Keratinocyte (primary cell): ENCODE measurements around the gene RBM24. TPM values are rescaled to one million over a fixed set of nuclear protein-coding genes. Genes with fewer than 3 reads are reported as not detected.

ENCODE experiments used
- DNase-seq: peaks from one replicate; pipeline ENCODE4 v3.0.0-alpha.2; 2011; ENCODE audit warnings: low read depth, missing footprints, low spot score
- FAIRE-seq: peaks from 2 replicates; lab custom pipeline; 2011; peaks lifted over from hg19 to GRCh38; lab: Jason Lieb, UNC
- H2AFZ ChIP-seq: 2 replicates; pipeline ENCODE4 v1.6.0; 2012; ENCODE audit warnings: low read length, control low read depth, inconsistent platforms; ENCODE audit not compliant: control insufficient read depth
- H3K27ac ChIP-seq: 2 replicates; pipeline ENCODE4 v1.5.1; 2011; ENCODE audit warnings: low read length; ENCODE audit not compliant: control insufficient read depth, insufficient read depth
- H3K27me3 ChIP-seq: 3 replicates; pipeline ENCODE4 v1.6.0; 2011; ENCODE audit warnings: low read length; ENCODE audit not compliant: control insufficient read depth, insufficient read depth; ENCODE audit errors: extremely low read depth
- H3K36me3 ChIP-seq, 2 experiments: 2 replicates in 1 of 2; 3 replicates in 1 of 2; pipeline ENCODE4 v1.5.1; 2011; ENCODE audit warnings: low read length in 2 of 2, mild to moderate bottlenecking in 1 of 2; ENCODE audit not compliant: control insufficient read depth in 2 of 2, insufficient read depth in 2 of 2; ENCODE audit errors: extremely low read depth in 1 of 2
- H3K4me1 ChIP-seq: 3 replicates; pipeline ENCODE4 v1.5.1; 2011; ENCODE audit warnings: low read length; ENCODE audit not compliant: control insufficient read depth, insufficient read depth; ENCODE audit errors: extremely low read depth
- H3K4me2 ChIP-seq: 3 replicates; pipeline ENCODE4 v1.6.0; 2011; ENCODE audit warnings: low read depth, low read length; ENCODE audit not compliant: control insufficient read depth, insufficient read depth; ENCODE audit errors: extremely low read depth
- H3K4me3 ChIP-seq, 3 experiments: fragments of 200-600 bp in 1 of 3; sonication (generic) in 1 of 3; 2 replicates in 2 of 3; 3 replicates in 1 of 3; pipeline ENCODE4 v1.5.1; 2011 to 2016; ENCODE audit warnings: low read length in 3 of 3, mild to moderate bottlenecking in 3 of 3, control low read depth in 2 of 3, inconsistent platforms in 1 of 3, low read depth in 1 of 3, mixed read lengths in 1 of 3, mixed run types in 1 of 3, moderate library complexity in 1 of 3; ENCODE audit not compliant: control insufficient read depth in 2 of 3, insufficient read depth in 2 of 3; ENCODE audit errors: extremely low read depth in 1 of 3
- H3K79me2 ChIP-seq: 2 replicates; pipeline ENCODE4 v1.6.0; 2012; ENCODE audit warnings: low read length; ENCODE audit not compliant: control insufficient read depth, insufficient read depth
- H3K9ac ChIP-seq: 3 replicates; pipeline ENCODE4 v1.6.0; 2011; ENCODE audit warnings: low read length; ENCODE audit not compliant: control insufficient read depth, insufficient read depth; ENCODE audit errors: extremely low read depth
- H3K9me1 ChIP-seq: 3 replicates; pipeline ENCODE4 v1.6.0; 2011; ENCODE audit warnings: low read length; ENCODE audit not compliant: control insufficient read depth, insufficient read depth; ENCODE audit errors: extremely low read depth
- H3K9me3 ChIP-seq: 2 replicates; pipeline ENCODE4 v1.5.1; 2012; ENCODE audit warnings: low read depth, low read length; ENCODE audit not compliant: control insufficient read depth
- H4K20me1 ChIP-seq: 3 replicates; pipeline ENCODE4 v1.6.0; 2011; ENCODE audit warnings: low read length; ENCODE audit not compliant: control insufficient read depth, insufficient read depth; ENCODE audit errors: extremely low read depth
- EZH2 ChIP-seq: IDR thresholded peaks from one replicate; pipeline ENCODE4 v1.6.1; 2012; ENCODE audit warnings: inconsistent platforms, mild to moderate bottlenecking, low read length, moderate library complexity
- dilution Hi-C: fragments of 300-500 bp; cut with MboI; formaldehyde crosslinking; loops from one replicate; pipeline ENCODE4 v1.7.0; 2020; ENCODE audit warnings: low sequenced_read_pairs; ENCODE audit not compliant: extremely low pct_ligation_motif_present
- polyA plus RNA-seq, 5 experiments: library from polyadenylated mRNA; depleted of rRNA in 3 of 5; stranded (reverse) in 3 of 5; stranded (forward) in 1 of 5; unstranded in 1 of 5; fragments of >200 nt; gene quantifications; 1 replicate in 1 of 5; 2 replicates in 3 of 5; 3 replicates in 1 of 5; pipeline versions ENCODE4 v1.2.1 to v1.2.3, GENCODE V29; 2011 to 2012; ENCODE audit warnings: missing spikeins in 2 of 5, low read depth in 1 of 5, low replicate concordance in 1 of 5
- TF ChIP-seq, protein P1 (sequence below), 3 experiments: IDR thresholded peaks in 1 of 3; conservative IDR thresholded peaks in 1 of 3; optimal IDR thresholded peaks in 1 of 3; 2 replicates in 2 of 3; 3 replicates in 1 of 3; pipeline versions ENCODE3 to v1.5.1; 2011; ENCODE audit warnings: low read length in 3 of 3, mild to moderate bottlenecking in 3 of 3, moderate library complexity in 2 of 3, control low read depth in 1 of 3, inconsistent platforms in 1 of 3; ENCODE audit not compliant: insufficient read depth in 2 of 3; ENCODE audit errors: extremely low read depth in 1 of 3

Gene RBM24
- polyA plus RNA-seq, 1 donor (not counting 4 experiments of a cell fraction or from before 2014, with no cell fraction given) = 1.3 TPM

DNA sequence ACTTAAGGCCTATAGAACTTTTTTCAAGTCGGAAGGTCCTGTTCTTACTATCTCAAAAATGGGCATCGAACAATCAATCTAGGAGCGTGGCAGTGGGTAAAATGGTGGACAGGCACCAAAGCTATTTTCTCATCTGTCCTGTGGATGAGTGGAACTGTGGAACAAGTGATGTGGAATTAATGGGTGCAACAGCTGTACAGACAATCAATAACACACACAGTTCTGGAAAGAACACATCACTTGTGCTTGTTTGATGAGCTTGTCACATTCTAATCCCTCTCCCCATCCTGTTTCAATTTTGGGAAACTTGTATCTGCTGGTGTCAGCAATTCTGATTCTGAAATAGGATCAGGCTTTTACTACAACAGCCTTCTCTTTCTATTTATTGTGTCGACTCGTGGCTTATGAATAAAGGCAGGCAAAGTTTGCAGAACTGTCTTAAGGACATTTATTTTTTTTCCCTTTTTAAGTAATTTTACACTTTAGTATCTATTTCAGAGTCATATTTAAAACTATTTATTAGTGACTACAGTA, 11.5 kb downstream of the RBM24 start:
- no peaks in the 10 kb centered on the region for H4K20me1 ChIP-seq
- TF ChIP-seq EZH2 = no peak
- TF ChIP-seq, protein P1, sequence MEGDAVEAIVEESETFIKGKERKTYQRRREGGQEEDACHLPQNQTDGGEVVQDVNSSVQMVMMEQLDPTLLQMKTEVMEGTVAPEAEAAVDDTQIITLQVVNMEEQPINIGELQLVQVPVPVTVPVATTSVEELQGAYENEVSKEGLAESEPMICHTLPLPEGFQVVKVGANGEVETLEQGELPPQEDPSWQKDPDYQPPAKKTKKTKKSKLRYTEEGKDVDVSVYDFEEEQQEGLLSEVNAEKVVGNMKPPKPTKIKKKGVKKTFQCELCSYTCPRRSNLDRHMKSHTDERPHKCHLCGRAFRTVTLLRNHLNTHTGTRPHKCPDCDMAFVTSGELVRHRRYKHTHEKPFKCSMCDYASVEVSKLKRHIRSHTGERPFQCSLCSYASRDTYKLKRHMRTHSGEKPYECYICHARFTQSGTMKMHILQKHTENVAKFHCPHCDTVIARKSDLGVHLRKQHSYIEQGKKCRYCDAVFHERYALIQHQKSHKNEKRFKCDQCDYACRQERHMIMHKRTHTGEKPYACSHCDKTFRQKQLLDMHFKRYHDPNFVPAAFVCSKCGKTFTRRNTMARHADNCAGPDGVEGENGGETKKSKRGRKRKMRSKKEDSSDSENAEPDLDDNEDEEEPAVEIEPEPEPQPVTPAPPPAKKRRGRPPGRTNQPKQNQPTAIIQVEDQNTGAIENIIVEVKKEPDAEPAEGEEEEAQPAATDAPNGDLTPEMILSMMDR (optimal IDR thresholded peaks at IDR 0.05 in 1 of 3, IDR thresholded peaks at IDR 0.05 in 1 of 3, conservative IDR thresholded peaks at IDR 0.05 in 1 of 3; ENCODE audit: extremely low read depth in 1 of 3, insufficient read depth in 2 of 3, low read length in 3 of 3) = no peak
- no peaks in the 10 kb centered on the region for H3K9me1 ChIP-seq
- no peaks in the 10 kb centered on the region for H3K4me1 ChIP-seq
- H3K79me2 ChIP-seq = no peaks in the 10 kb centered on the region
- H3K9me3 ChIP-seq = no peaks in the 10 kb centered on the region
- no peak overlapping the region for H3K4me2 ChIP-seq
- H2AFZ ChIP-seq = no peak overlapping the region
- H3K4me3 ChIP-seq = no peak overlapping the region
- no peaks in the 10 kb centered on the region for H3K27me3 ChIP-seq
- no peaks in the 10 kb centered on the region for H3K36me3 ChIP-seq
- FAIRE-seq = no peak
- no peak overlapping the region for H3K9ac ChIP-seq
- dilution Hi-C loops = no loop called here
- no peak overlapping the region for H3K27ac ChIP-seq
- no peak for DNase-seq

GRCh38 chr6:17293395-17293794, 12.2 kb downstream of the RBM24 start:
- dilution Hi-C loops = no loop called here

More at GRCh38 chr6:17293395-17293794, 12.2 kb downstream of the RBM24 start:
- H3K79me2 ChIP-seq = no peaks in the 10 kb centered on the region
- H3K9me1 ChIP-seq = no peaks in the 10 kb centered on the region
- DNase-seq (no peak), FAIRE-seq (no peak)
- H3K4me2 ChIP-seq = no peak overlapping the region
- no peaks in the 10 kb centered on the region for H3K27me3 ChIP-seq
- no peak overlapping the region for H2AFZ ChIP-seq
- no peak overlapping the region for H3K27ac ChIP-seq
- H3K4me1 ChIP-seq = no peaks in the 10 kb centered on the region
- H3K9me3 ChIP-seq = no peaks in the 10 kb centered on the region
- TF ChIP-seq, protein P1 (optimal IDR thresholded peaks at IDR 0.05 in 1 of 3, IDR thresholded peaks at IDR 0.05 in 1 of 3, conservative IDR thresholded peaks at IDR 0.05 in 1 of 3; ENCODE audit: extremely low read depth in 1 of 3, insufficient read depth in 2 of 3, low read length in 3 of 3) = no peak
- TF ChIP-seq EZH2 = no peak
- H3K4me3 ChIP-seq = no peak overlapping the region
- no peaks in the 10 kb centered on the region for H3K36me3 ChIP-seq
- H3K9ac ChIP-seq = no peak overlapping the region
- H4K20me1 ChIP-seq = no peaks in the 10 kb centered on the region
